Heart left ventricle (tissue), 16 donors: ENCODE measurements around the gene CORO1C. TPM values are rescaled to one million over a fixed set of nuclear protein-coding genes. Genes with fewer than 3 reads are reported as not detected.

Experiments used
- ATAC-seq, 4 donors: fragments of 200-7000 bp; cut with Tn5 transposase; one replicate each; pipeline ENCODE4 v1.9.1; 2020 to 2022; ENCODE audit warnings: moderate library complexity in 4 of 4, mild to moderate bottlenecking in 3 of 4, moderate number of reproducible peaks in 1 of 4
- DNase-seq, 5 donors: peaks; one replicate each; pipeline ENCODE4 v3.0.0-alpha.2; 2020
- H3K27ac ChIP-seq, 12 donors: fragments of 200-600 bp; sonication (generic) in 4 of 12; one replicate each; pipeline versions ENCODE4 v1.5.0 to v1.8.0; 2016 to 2022; ENCODE audit warnings: mild to moderate bottlenecking in 2 of 12
- H3K27me3 ChIP-seq, 9 donors: fragments of 200-600 bp; sonication (generic) in 2 of 9; one replicate each; pipeline versions ENCODE4 v1.5.1 to v1.8.0; 2016 to 2022; ENCODE audit warnings: mild to moderate bottlenecking in 3 of 9
- H3K36me3 ChIP-seq, 9 donors: fragments of 200-600 bp; sonication (generic) in 2 of 9; one replicate each; pipeline versions ENCODE4 v1.5.0 to v1.8.0; 2018 to 2022; ENCODE audit warnings: mild to moderate bottlenecking in 2 of 9
- H3K4me1 ChIP-seq, 12 donors: fragments of 200-600 bp; sonication (generic) in 4 of 12; one replicate each; pipeline versions ENCODE4 v1.5.0 to v1.8.0; 2016 to 2022; ENCODE audit warnings: mild to moderate bottlenecking in 3 of 12
- H3K4me3 ChIP-seq, 12 donors: fragments of 200-600 bp; sonication (generic) in 4 of 12; one replicate each; pipeline versions ENCODE4 v1.5.0 to v1.8.0; 2017 to 2022; ENCODE audit warnings: mild to moderate bottlenecking in 9 of 12, moderate library complexity in 4 of 12
- H3K9me3 ChIP-seq, 12 donors: fragments of 200-600 bp; sonication (generic) in 4 of 12; one replicate each; pipeline versions ENCODE4 v1.5.0 to v1.8.0; 2016 to 2022; ENCODE audit warnings: mild to moderate bottlenecking in 1 of 12
- POLR2A ChIP-seq, 2 donors: fragments of 450-650 bp; IDR thresholded peaks; one replicate each; pipeline ENCODE4 v1.6.1; 2017; ENCODE audit warnings: antibody characterized with exemption in 2 of 2, mild to moderate bottlenecking in 2 of 2, moderate library complexity in 2 of 2
- WGBS, 4 donors: extraction: QIAGEN DNeasy Blood & Tissue Kit in 2 of 4; methylation state at CpG; one replicate each; pipeline versions ENCODE4 v1.1.5 to v1.1.7; 2013 to 2018; 5-methylcytosine and 5-hydroxymethylcytosine counted together
- intact Hi-C, 10 donors: fragments of 100-400 bp; cut with DNase I; formaldehyde crosslinking; loops; one replicate each; pipeline versions ENCODE4 v1.11.1 to v1.14.2; 2022
- polyA plus RNA-seq, 2 donors: library from polyadenylated mRNA; stranded (reverse); fragments of 200-250 nt; gene quantifications; one replicate each; pipeline ENCODE4 v1.2.3, GENCODE V29; 2013
- total RNA-seq, 9 donors: library from RNA; depleted of rRNA in 2 of 9; stranded (reverse); fragments of >200 nt in 2 of 9; fragmentation: NEBNext Ultra II Directional in 3 of 9; extraction: Animal tissue kit (Norgen Biotek cat#: 25700) in 3 of 9; gene quantifications; one replicate each; pipeline versions ENCODE4 v1.1.0 to v1.2.4, GENCODE V29; 2016 to 2023
- TF ChIP-seq, protein P1 (sequence below), 12 donors: fragments of 200-600 bp; sonication (generic) in 4 of 12; IDR thresholded peaks; one replicate each; pipeline versions ENCODE4 v1.5.0 to v1.8.0; 2018 to 2022; ENCODE audit warnings: antibody characterized with exemption in 12 of 12, mild to moderate bottlenecking in 5 of 12
- donor health status: ischemic (EF 13 %, LVEDD 7.1; RV severe dilation, severe dysfunction).
- donor health status: healthy with polysubstance abuse.
- donor health status: DM: no; HTN: yes; CAD: no.
- donor health status: DM: no; HTN: no; CAD: no.
- donor health status: ischemic (EF 25% LVEDD 6.9; RV normal size, moderate dysfunction).
- donor health status: ischemic (EF 25% LVEDD 5.7; RV mildly dilated, moderate dysfunction).
- donor health status: healthy.
- donor health status: DM: yes; HTN: yes; CAD: no.
- donor health status: ischemic (EF 35%, LVEDD 5.7; RV mildly dilated, moderate dysfunction).
- donor health status: nonischemic (EF 11% LVEDD 7.7; RV severe dilation, severe dysfunction).
- donor health status: DM: yes; HTN: yes; CAD: no.
- donor health status: PGD.
- donor health status: ischemic (EF 29% LVEDD 5.4; RV normal size, mild dysfunction).
- donor health status: nonischemic (EF 23%, LVEDD 6.1; RV moderate dilation, normal function).

The CORO1C gene
- total and polyA plus RNA-seq, 11 donors: 18.3 to 119 (median 65.2) TPM

- Histone ChIP-seq H3K9me3 (peaks cover 0 to 10% (median 0%) of the 10 kb centered on the region in 12 donors), H3K4me1 (peaks cover 0 to 63% (median 7%) of the 10 kb centered on the region in 12 donors), H3K4me3 (no peak overlapping the region), H3K27ac (peak overlapping the region in 1 of 12 donors; percentile 53), H3K27me3 (no peaks in the 10 kb centered on the region), H3K36me3 (peaks cover 0 to 6% (median 0%) of the 10 kb centered on the region in 9 donors)
- intact Hi-C loops: loop anchor here in 6 of 10 donors (2.0 to 5.0 kb wide), 6 partner anchors 50 to 700 kb away; partner anchors contain the start of genes ALKBH2 (in 1 of the 6), ISCU (in 1 of the 6) and SART3 (in 1 of the 6)
- 78 to 85% (median 81%) methylated on average over 11 to 14 of the region's 14 CpGs for WGBS, 4 donors
- DNase-seq (peak in 2 of 5 donors; percentile 27 to 59), ATAC-seq (peak in 2 of 4 donors; percentile 29 to 45)
- no peak for TF ChIP-seq POLR2A (IDR thresholded peaks at IDR 0.05)
- TF ChIP-seq, protein P1, sequence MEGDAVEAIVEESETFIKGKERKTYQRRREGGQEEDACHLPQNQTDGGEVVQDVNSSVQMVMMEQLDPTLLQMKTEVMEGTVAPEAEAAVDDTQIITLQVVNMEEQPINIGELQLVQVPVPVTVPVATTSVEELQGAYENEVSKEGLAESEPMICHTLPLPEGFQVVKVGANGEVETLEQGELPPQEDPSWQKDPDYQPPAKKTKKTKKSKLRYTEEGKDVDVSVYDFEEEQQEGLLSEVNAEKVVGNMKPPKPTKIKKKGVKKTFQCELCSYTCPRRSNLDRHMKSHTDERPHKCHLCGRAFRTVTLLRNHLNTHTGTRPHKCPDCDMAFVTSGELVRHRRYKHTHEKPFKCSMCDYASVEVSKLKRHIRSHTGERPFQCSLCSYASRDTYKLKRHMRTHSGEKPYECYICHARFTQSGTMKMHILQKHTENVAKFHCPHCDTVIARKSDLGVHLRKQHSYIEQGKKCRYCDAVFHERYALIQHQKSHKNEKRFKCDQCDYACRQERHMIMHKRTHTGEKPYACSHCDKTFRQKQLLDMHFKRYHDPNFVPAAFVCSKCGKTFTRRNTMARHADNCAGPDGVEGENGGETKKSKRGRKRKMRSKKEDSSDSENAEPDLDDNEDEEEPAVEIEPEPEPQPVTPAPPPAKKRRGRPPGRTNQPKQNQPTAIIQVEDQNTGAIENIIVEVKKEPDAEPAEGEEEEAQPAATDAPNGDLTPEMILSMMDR (IDR thresholded peaks at IDR 0.05): no peak
These were observed 114.1 kb downstream of the CORO1C start for GRCh38 chr12:108616941-108617858.

DNA sequence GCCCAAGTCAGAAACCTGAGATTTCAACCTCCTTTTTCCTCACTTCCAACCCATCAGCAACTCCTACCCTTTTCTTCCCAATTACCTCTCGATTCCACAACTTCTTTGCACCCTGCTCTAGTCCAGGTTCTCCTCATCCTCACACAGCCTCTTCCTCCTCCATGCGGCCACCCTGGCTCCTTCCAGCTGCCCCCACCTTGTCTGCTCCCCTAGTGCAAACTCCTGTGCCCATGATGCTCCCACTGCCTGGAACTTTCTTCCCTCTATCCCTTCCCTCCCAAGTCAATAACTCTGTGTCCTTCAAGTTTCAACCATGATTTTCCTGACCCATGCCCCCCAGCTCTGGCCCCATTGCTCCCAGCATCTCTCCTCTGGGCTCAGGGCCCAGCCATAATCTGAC lies 115.0 kb downstream of the CORO1C start:
- intact Hi-C loops: loop anchor here in 6 of 10 donors (2.0 to 5.0 kb wide), 6 partner anchors 50 to 699 kb away; partner anchors contain the start of genes ALKBH2 (in 1 of the 6), ISCU (in 1 of the 6) and SART3 (in 1 of the 6)
- no peak overlapping the region for H3K4me3 ChIP-seq
- peaks cover 0 to 54% (median 4%) of the 10 kb centered on the region in 12 donors for H3K4me1 ChIP-seq
- TF ChIP-seq POLR2A (IDR thresholded peaks at IDR 0.05): no peak
- TF ChIP-seq, protein P1 (IDR thresholded peaks at IDR 0.05): no peak
- WGBS, 4 donors: 92 to 99% (median 95%) methylated on average over 2 of the region's 2 CpGs
- DNase-seq: no peak
- peak overlapping the region in 1 of 12 donors; percentile 53 for H3K27ac ChIP-seq
- no peaks in the 10 kb centered on the region for H3K27me3 ChIP-seq
- no peak for ATAC-seq
- H3K36me3 ChIP-seq: no peaks in the 10 kb centered on the region
- peaks cover 0 to 10% (median 0%) of the 10 kb centered on the region in 12 donors for H3K9me3 ChIP-seq

GRCh38 chr12:108615918-108616317 lies 115.4 kb downstream of the CORO1C start:
- WGBS, 4 donors: 76 to 100% (median 89%) methylated on average over 1 of the region's 1 CpG
- intact Hi-C loops: loop anchor here in 6 of 10 donors (2.0 to 5.0 kb wide), 6 partner anchors 49 to 699 kb away; partner anchors contain the start of genes ALKBH2 (in 1 of the 6), ISCU (in 1 of the 6) and SART3 (in 1 of the 6)
- no peaks in the 10 kb centered on the region for H3K27me3 ChIP-seq
- H3K36me3 ChIP-seq: no peaks in the 10 kb centered on the region
- no peak overlapping the region for H3K4me3 ChIP-seq
- no peak for TF ChIP-seq POLR2A (IDR thresholded peaks at IDR 0.05)
- TF ChIP-seq, protein P1 (IDR thresholded peaks at IDR 0.05): no peak
- H3K27ac ChIP-seq: peak overlapping the region in 1 of 12 donors; percentile 53
- H3K9me3 ChIP-seq: peaks cover 0 to 10% (median 0%) of the 10 kb centered on the region in 12 donors
- ATAC-seq: no peak
- H3K4me1 ChIP-seq: peaks cover 0 to 50% (median 4%) of the 10 kb centered on the region in 12 donors
- no peak for DNase-seq

DNA sequence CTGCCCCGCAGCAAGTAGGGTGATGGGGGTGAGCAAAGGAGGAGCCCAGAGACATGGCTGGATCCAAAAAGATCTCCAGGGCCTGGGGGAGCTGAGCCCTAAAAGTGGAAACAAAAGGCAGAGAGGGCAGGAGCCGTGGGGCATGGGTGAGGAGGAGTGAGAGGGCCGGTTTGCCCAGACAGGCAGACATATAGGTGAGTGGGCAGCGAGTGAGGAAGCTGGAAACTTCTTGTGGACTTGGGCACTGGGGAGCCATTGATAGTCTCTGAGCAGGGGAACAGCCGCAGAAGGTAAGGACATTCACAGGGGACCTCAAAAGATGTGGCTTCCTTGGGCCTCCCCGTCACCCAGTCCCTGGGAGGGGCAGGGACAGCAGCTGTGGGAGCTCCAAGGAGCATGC lies 116.7 kb downstream of the CORO1C start:
- peaks cover 0 to 40% (median 9%) of the 10 kb centered on the region in 12 donors for H3K4me1 ChIP-seq
- H3K36me3 ChIP-seq: no peaks in the 10 kb centered on the region
- H3K27ac ChIP-seq: no peak overlapping the region
- DNase-seq (no peak), ATAC-seq (no peak)
- intact Hi-C loops: loop anchor here in 5 of 10 donors (5.0 kb wide), 6 partner anchors 42 to 697 kb away; partner anchors contain the start of genes ALKBH2 (in 1 of the 5), ISCU (in 1 of the 5) and SART3 (in 1 of the 5)
- H3K9me3 ChIP-seq: peaks cover 0 to 10% (median 0%) of the 10 kb centered on the region in 12 donors
- no peak for TF ChIP-seq POLR2A (IDR thresholded peaks at IDR 0.05)
- TF ChIP-seq, protein P1 (IDR thresholded peaks at IDR 0.05): no peak
- H3K27me3 ChIP-seq: no peaks in the 10 kb centered on the region
- no peak overlapping the region for H3K4me3 ChIP-seq
- WGBS, 4 donors: 90 to 94% (median 94%) methylated on average over 6 of the region's 6 CpGs
